Nucleus accumbens (tissue), 56 donors: ENCODE results near the gene NPFFR1.
"Not testable (repeated sequence)": the region's sequence is repeated elsewhere in the genome, so short reads cannot be mapped to it uniquely, and the experiment has no call there.

ENCODE experiments used
- DNase-seq, 56 donors: peaks; one replicate each; lab custom pipeline; 2025; lab: John Stamatoyannopoulos, UW

Gene NPFFR1

DNA sequence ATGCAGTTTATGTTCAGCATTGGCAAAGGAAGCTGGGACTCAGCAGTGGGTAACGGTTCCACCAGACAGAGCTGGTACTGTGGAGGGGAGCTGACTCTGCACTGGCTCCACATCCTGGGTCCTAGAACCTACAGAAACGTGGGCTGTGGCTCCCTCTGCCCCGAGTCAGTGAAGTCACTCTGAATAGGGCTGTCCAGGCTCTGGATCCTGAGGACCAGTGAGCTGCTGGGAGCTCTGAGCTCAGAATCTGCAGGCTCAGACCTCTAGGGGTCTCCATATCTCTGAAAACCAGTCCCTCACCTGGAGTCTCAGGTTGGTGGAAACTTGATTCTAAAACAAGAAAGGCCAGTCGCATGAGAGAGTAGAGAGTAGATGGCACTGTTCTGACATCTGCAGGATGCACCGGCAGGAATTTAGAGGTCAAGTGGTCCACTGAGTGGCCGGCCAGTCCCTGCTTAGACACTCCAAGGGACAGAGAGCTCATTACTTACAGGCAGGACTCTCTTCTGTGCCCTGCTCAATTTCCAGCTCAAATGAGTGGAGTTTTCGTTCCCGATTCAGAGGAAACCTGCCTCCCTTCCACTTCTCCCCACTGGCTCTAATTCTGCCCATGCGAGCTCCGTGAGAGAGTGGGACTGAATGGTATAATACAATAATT lies 18.6 kb downstream of the NPFFR1 start:
- peak in 8 of 56 donors; percentile 7 to 40 (median 20) for DNase-seq

DNA sequence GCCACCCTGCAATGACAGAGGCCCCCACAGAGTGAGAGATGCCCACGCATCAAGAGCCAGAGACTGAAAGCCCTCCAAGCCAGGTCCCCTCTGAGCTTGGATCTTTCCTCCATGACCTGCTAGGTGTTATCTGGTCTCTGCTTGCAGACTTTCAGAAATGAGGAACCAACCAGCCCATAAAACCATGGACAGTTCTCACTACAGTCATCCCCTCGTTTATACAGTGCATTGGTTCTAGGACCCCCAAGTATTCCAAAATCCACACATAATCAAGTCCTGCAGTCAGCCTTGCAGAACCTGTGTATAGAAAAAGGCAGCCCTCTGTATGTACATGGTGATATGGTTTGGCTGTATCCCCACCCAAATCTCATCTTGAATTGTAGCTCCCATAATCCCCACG lies 23.1 kb downstream of the NPFFR1 start:
- DNase-seq: no peak

DNA sequence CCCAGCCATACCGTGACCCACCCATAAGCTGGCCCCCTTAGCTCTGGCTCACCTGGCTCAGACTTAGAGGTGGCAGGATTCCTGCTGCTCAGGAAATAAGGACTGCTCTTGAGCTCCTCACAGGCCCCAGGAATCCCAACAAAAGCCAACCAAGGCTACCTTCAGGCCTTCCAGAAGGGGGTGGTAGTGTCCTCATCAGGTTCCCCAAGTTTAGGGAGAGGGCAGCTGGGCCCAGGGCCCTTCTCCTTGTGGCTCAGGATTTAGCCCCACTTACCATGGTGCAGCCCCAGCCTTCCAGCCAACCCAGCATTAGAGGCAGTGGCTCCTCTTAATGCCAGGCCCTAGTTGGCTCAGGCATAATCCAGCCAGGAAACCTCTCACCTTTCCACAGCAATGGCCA lies 23.5 kb downstream of the NPFFR1 start:
- DNase-seq: no peak

DNA sequence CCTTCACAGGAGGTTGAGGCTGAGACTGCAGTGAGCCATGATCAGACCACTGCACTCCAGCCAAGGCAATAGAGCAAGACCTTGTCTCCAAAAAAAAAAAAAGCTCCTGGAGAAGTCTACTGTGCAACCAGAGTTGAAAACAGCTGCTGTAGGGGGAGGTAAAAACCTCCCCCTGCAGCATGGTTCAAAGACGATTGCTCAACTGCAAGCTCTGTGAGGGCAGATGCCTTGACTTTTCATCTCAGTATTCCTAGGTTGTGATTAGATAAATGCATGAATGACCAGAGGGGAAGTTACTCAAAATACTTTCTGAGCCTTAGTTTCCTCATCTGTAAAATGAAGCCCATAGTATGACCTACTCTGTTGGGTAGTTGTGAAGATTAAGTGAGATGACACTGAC lies 25.6 kb downstream of the NPFFR1 start:
- no peak for DNase-seq

DNA sequence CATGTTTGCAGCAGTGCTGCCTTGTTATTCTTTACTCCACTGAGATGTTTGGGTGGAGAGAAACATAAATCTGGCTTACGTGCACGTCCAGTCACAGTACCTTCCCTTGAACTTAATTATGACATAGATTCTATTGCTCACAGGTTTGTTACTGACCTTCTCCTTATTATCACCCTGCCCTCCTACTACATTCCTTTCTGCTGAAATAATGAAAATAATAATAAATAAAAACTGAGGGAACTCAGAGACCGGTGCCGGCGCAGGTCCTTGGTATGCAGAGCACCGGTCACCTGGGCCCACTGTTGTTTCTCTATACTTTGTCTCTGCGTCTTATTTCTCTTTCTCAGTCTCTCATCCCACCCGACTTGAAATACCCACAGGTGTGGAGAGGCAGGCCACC lies 26.0 kb downstream of the NPFFR1 start:
- not testable (repeated sequence) for DNase-seq

DNA sequence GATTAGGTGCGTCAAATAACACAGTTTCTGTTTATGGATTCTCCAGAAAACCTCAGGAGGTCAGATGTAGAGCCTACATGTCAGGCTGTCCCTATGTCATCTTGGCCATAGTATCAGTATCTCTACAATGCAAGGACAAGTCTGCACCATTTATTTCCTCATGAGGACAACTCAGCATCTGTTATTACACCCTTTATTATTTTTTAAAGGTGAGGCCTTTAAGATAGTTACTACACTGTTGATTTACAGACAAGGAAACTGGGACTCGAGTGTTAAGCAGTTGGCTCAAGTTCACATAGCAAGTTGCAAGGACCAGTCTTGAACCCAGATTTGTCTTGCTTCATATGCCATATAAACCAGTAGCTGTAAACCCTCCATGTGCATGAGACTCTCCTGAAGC lies 27.3 kb downstream of the NPFFR1 start:
- no peak for DNase-seq

DNA sequence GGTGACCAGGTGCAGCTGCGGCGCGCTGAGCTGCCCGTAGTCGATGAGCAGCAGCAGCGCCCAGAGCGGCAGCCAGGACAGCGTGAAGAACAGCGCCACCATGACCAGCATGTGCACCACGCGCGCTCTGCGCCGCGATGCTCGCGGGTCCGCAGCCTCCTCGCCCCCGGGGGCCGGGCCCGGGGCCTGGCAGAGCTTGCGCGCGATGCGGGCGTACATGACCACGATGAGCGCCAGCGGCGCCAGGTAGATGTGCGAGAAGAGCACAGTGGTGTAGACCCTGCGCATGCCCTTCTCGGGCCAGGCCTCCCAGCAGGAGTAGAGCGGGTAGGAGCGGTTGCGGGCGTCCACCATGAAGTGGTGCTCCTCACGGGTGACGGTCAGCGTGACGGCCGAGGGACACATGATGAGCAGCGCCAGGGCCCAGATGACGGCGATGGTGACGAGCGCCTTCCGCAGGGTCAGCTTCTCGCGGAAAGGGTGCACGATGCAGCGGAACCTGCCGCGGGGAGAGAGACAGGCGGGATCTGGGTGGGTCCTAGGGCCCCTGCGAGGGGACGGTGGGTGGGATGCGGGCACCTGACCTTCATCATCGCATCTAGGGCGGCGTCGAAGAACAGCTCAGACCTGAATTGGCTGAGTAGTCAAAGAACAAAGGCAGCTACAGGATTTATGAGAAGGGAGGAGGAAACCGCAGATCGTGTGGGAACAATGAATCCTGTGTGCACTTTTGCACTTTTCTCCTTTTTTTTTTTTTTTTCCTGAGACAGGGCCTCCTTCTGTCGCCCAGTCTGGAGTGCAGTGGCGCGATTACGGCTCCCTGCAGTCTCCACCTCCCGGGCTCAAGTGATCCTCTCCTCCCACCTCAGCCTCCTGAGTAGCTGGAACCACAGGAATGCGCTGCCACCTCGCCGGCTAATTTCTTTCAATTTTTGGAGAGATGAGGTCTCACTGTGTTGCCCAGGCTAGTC lies 28.2 kb downstream of the NPFFR1 start:
- peak in 7 of 56 donors; percentile 15 to 39 (median 25) for DNase-seq

DNA sequence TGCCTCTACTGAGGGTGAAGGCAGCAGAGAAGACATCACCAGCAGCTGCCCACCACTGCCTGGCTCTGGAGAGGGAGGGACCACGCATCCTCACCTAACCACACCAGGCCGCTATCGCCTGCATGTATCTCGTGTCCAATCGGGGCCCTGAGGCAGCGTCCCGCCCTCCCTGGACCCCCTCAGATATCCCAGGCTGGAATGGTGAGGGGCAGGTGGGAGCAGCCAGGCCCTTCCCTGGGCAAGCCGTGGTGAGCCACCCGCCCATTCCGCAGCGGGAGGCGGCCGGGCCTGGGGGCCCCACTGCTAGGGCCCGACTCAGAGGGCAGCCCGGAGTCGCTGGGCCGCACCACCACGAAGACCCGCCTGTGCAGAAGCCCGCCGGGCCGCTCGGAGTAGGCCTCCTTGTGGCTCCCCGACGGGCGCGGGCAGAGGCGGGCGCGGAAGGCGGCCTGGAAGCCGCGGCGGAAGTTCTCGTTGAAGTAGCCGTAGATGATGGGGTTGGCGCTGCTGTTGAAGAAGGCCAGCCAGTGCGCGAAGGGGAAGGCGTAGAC lies 29.0 kb downstream of the NPFFR1 start:
- no peak for DNase-seq

DNA sequence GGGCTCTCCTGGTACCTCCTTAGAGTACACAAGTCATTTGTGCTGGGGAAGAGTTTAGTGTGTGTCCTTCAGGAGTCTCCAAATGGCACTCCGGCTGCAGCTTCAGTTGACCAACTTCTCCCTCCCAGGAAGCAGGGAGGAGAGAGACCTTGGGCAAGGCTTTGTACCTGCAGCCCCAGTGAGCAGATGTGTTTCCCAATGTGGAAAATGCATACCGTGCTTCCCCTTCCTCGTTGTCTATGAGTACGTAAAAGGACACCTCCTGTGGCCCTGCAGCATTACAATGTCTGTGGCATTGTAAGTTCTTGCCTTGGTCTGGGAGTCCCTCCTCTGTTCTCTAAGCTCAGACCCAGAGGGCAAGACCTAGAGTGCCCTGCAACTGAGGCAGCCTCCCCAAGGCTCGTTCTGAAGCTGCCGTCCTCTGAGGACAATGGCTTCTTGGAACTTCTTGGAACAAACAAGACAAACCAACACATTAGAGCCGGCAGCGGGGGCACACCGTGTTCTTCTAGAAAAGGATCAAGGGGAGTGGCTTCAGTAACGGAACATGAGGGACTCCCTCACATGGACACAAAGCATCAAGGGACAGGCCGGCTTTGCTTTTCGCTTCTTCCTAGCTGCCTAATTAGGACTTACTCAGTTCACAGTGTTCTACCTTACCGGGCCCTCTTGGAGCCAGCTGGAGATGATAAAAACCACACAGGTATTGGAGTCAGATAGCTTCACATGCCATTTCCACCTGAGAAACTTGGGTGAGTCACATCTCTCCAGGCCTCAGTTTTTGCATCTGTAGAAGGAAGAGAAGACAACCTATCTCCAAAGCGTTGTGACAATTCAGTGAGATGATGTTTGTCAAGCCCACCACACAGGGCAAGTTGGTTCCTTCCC lies 29.7 kb downstream of the NPFFR1 start:
- DNase-seq: peak in 4 of 56 donors; percentile 8 to 22 (median 11)

DNA sequence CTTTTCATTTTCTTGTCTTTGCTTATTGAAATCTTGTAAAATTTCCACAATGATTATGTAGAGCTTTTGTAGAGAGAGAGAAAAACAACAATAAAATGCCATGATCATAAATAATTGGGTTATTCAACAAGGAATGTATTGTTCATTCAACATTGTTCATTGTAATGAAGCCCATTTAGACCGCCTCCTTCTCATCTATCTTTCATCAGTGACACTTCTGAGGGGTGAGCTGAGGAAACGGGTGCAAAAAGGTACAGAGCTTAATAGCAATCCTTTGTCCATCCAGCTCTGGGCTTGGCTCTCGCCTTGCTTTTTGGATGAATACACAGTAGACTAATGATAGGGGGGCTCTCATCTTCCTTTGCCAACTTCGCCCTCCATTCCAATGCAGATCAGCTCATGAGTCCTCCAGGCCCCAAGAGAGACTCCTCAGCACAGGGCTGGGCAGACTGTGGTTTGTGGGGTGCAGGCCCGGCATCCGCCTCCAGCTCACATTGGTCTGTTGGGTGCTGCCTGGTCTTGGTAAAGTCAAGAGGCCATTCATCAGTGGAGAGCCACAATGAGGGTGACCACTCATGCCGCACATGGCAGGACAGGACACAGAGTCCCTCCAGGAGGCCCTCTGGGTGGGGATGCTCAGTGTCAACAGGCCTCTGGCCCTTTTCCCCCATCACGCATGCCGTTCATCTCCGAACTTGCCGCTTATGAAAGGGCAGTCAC lies 32.7 kb downstream of the NPFFR1 start:
- DNase-seq: peak in 17 of 56 donors; percentile 9 to 54 (median 33)

DNA sequence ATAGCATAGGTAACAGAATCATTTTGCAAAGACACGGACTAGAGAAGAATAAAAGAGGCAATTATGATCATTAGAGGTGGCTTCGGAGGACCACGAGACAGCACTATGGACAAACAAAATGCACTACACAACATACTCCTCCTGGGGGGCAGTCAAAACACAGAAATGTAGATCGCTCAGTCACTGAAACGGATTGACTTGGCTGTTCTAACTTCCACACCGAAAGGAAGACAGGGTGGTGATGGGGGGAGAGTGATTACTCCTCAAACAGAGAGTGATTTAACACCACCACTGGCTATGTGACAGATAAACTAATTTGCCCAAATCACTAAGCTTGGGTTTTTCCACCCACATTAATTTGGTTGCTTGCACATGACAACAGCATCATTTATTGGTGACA lies 36.4 kb downstream of the NPFFR1 start:
- DNase-seq: peak in 1 of 56 donors; percentile 4

DNA sequence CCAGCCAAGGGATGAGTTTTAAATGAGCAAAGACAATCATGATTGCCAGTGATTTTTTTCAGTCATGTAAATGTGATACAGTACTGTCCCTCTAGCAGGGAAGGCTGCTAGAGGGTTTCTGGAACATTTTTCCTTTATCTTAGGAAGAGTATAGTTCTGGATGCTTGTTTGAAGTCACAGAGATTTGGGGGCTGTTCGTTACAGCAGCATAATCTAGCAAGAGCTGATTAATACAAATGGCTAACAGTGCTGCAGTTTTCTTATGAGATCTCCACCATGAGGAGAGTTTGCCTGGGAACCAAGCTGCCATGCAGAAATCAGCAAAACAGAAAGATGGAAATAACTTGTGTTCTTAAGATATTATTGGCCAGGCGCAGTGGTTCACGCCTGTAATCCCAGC lies 42.7 kb downstream of the NPFFR1 start:
- no peak for DNase-seq

DNA sequence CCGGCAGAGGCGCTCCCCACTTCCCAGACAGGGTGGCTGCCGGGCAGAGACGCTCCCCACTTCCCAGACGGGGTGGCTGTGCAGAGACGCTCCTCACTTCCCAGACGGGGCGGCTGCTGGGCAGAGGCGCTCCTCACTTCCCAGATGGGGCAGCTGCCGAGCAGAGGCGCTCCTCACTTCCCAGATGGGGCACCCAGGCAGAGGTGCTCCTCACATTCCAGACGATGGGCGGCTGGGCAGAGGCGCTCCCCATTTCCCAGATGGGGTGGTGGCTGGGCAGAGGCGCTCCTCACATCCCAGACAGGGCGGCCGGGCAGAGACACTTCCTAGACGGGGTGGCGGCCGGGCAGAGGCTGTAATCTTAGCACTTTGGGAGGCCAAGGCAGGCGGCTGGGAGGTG lies 43.8 kb downstream of the NPFFR1 start:
- DNase-seq: not testable (repeated sequence)

DNA sequence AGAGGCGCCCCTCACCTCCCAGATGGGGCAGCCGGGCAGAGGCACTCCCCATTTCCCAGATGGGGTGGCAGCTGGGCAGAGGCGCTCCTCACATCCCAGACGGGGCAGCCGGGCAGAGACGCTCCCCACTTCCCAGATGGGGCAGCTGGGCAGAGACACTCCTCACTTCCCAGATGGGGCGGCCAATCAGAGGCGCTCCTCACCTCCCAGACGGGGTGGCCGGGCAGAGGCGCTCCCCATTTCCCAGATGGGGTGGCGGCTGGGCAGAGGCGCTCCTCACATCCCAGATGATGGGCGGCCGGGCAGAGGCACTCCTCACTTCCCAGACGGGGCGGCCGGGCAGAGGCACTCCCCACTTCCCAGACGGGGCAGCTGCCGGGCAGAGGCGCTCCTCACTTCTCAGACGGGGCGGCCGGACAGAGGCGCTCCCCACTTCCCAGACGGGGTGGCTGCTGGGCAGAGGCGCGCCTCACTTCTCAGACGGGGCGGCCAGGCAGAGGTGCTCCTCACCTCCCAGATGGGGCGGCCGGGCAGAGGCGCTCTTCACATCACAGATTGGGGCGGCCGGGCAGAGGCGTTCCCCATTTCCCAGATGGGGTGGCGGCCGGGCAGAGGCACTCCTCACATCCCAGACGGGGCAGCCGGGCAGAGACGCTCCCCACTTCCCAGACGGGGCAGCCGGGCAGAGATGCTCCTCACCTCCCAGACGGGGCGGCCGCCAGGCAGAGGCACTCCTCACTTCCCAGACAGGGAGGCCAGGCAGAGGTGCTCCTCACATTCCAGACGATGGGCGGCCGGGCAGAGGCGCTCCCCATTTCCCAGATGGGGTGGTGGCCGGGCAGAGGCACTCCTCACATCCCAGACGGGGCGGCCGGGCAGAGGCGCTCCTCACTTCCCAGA lies 44.5 kb downstream of the NPFFR1 start:
- DNase-seq: not testable (repeated sequence)

DNA sequence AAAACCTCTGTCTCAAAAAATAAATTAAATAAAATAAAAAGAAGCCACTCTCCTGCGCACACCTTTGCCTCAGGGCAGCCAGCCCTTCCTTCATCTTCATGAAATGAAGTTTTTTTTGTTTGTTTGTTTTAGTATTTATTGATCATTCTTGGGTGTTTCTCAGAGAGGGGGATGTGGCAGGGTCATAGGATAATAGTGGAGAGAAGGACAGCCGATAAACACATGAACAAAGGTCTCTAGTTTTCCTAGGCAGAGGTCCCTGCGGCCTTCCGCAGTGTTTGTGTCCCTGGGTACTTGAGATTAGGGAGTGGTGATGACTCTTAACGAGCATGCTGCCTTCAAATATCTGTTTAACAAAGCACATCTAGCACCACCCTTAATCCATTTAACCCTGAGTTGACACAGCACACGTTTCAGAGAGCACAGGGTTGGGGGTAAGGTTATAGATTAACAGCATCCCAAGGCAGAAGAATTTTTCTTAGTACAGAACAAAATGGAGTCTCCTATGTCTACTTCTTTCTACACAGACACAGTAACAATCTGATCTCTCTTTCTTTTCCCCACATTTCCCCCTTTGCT lies 45.8 kb downstream of the NPFFR1 start:
- not testable (repeated sequence) for DNase-seq

DNA sequence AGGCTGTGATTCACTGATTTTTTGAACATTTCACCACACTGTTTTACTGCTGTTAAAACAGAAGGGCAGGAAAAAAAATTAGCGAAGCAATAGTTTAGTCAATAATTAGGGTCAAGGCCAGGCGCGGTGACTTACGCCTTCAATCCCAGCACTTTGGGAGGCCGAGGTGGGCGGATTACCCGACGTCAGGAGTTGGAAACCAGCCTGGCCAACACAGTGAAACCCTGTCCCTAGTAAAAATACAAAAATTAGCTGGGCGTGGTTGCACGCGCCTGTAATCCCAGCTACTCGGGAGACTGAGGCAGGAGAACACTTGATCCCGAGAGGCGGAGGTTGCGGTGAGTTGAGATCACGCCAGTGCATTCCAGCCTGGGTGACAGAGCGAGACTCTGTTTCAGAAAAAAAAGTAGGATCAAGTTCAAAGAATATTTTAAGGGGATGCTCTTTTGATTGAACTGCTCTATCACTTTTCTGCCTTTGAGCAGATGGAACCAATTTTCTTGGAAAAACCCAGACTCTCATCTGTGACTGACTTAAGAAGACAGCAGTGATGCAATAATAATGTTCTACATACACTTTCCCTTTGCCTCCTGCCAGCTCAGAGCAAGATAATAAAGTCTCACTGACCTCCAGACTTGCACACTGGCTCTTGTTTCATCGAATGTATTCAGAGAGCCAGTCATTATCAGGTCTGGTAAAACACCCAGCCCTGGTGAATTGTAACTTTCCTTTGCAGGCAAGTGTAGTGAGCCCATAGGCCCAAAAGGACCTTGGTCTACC lies 48.9 kb downstream of the NPFFR1 start:
- DNase-seq: no peak

DNA sequence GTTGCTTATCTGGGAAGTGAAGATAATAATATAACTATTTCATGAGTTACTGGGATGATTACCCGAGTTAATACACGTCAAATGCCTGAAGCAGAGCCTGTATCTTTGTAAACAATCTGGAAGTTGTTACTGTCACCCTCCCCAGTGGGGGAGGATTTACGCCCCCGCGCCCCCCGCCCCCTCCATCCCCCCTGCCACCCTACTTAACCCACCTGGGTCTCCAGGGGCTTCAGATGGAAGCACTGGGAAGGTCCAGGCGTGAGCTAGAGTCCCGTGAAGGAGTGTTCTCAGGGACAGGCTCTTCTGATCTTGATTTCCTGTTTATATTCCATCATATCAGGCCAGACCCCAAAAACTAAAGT lies 49.9 kb downstream of the NPFFR1 start:
- DNase-seq: no peak
